GM19328 (cell line): ENCODE measurements around the gene TWNK.
A peak's percentile ranks its signal among the peaks of the same experiment; 100 is the strongest.

Experiments
- ATAC-seq: cut with Tn5 transposase; IDR thresholded peaks from one replicate; pipeline ENCODE4 v1.9.1; 2021; ENCODE audit warnings: mild to moderate bottlenecking, moderate library complexity; ENCODE audit not compliant: unreplicated experiment

TWNK gene

GRCh38 chr10:100986952-100987684 is at the start of gene TWNK, which contains the start of gene MRPL43:
Gene TWNK (plus strand): TSS chr10:100987543. CDS start chr10:100988211, 668 bp downstream.
Gene MRPL43 (minus strand): TSS chr10:100987497. CDS start chr10:100987443, 54 bp downstream.
- ATAC-seq: peak; percentile 79

DNA sequence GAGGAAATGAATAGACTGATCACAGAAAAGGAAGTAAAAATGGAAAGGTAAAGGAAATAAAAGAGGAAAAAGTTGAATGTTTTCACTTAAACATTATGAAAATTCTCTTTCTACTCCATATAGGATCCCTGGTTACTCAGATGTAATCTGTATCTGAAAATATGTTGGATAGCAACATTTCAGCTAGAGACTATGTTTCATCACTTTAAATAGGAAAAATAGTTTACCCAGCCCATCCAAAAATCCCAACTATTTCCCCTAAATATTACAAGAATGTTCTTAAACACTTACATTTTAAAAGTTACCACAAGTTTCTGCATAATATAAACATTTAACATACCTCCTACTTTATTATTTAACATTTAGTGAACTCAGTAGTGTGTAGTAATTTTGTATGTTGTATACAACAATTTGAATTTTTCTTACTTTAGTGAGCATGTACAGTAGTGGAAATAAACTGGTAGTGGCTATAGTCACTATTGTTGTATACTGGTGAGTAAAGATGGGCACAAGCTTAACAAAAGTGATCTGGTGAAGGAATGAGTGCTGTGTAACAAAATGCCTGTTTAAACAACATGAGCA is 47.5 kb upstream of the TWNK start:
- no peak for ATAC-seq

- no peak for ATAC-seq
Measured at GRCh38 chr10:100942229-100942628, 45.1 kb upstream of the TWNK start.

GRCh38 chr10:100943508-100943907 is 43.8 kb upstream of the TWNK start:
- ATAC-seq: no peak

GRCh38 chr10:100945754-100946153 is 41.6 kb upstream of the TWNK start:
- ATAC-seq: no peak

DNA sequence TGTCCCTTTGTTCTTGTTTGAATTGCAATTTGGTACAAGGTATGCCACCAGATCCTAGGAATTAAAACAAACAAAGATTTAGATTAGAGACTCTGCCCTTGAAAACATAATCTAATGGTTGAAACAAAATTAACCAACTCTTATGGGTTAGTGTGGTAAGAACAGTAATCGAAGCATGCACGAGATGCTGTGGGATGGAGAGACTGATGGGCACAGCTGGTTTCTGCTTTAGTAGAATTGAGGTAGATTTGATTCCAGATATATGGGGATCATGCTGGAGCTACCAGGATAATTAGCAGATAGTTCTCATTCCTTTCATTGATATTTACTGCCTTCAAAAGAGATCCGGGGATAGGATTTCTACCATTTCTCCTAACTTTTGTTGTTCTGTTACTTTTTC is 38.4 kb upstream of the TWNK start:
- no peak for ATAC-seq

DNA sequence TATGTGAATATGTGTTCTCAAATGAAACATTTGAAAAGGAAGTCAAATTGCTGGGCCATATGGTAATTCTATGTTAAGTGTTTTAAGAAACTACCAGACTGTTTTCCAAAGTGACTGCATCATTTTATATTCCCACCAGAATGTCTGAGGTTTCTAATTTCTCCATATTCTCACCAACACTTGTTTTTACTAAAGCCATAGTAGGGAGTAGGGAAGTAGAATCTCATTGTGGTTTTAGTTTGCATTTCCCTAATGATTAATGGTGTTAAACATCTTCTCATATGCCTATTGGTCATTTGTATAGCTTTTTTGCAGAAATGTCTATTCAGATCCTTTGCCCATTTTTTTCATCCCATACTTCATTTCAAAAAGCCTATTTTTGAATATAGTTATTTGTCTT is 27.1 kb upstream of the TWNK start:
- ATAC-seq: no peak

DNA sequence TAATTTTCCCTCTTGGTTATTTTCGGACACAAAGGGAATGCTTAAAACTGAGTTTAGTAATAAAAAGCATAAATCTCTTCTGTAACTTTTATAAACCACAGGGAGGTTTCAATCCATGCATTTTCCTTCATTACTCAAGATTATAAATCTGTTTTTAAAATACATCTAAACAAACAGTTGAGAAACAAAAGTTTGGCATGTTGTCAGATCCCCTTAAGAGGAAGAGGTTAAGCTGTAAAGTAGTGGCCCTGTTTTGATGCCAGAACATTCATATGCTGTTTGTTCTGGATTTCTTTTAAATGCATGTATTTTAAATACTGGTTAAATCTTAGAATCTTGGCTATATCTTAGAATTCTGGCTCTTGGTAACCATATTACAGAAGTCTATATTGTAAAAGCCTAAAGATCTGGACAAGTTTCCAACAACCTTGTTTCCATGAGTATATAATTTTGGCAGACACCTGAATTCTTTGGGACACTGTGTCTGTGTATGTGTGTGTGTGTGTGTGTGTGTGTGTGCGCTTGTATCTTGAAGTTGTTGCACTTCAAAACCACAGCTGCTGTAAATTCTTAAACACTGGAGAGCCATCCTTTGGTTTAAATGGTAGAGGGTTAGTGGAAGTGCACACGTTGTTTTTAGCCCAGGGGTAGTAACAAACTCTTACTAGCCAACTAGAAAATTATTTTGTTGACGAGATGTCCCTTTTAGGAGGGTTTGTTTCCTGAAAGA is 24.8 kb upstream of the TWNK start:
- no peak for ATAC-seq

DNA sequence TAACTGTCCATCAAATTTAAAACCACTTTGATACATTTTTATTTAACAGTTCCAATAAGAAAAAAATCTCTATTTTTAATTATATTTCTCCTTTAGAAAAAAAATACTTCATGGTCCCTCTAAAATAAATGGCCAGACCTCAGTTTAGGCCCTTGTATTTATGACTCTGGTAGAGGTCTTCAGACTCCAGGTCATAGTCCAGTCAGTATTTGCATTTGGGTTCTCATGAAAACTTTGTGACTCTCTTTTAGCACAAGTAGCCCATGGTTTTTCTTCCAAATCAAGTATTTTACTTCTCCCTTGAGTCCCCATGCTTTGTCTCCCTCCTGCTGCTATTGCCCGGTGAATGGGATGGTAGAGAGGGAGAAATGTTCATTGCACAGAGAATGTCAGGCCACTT is 23.5 kb upstream of the TWNK start:
- no peak for ATAC-seq

- ATAC-seq: no peak
Measured at GRCh38 chr10:100965820-100966219, 21.5 kb upstream of the TWNK start.

DNA sequence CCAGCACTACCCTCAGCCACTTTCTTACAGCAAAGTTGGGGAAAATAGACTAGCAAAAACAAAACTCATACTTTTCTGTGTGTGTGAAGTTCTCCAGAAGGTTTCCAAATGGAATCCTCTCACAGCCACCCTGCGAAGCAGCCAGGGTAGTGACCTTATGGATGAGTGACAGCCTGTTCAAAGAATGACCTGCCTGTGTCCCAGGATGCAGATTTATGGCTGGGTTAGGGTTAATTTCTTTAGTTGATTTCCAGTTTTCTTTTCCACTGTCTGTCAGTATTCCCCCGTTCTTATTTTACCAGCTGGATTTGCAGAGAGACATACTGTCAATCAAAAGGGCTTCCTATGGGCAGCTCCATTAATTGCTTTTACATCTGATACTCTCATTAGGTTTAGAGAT is 20.5 kb upstream of the TWNK start:
- ATAC-seq: no peak

- no peak for ATAC-seq
Measured at GRCh38 chr10:100967332-100967731, 20.0 kb upstream of the TWNK start.

GRCh38 chr10:100968062-100968736 is 19.1 kb upstream of the TWNK start:
- ATAC-seq: no peak

DNA sequence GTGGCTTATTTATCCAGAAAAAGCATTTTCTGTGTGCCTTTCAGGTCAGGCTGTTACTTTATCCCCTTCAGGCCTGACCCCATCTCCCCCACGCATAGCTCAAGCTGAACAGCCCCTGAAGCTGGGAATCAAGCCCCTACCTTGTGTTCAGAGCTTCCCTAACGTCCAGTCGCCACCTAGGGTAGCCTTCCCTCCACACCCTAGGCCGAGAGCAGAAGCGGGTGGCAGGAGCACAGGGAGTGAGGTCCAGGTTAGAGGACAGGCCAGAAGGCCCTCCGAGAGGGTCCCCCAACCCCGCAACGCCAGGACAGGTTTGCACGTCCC is 18.5 kb upstream of the TWNK start:
- no peak for ATAC-seq

- ATAC-seq: no peak
Measured at GRCh38 chr10:100969187-100970075, 17.9 kb upstream of the TWNK start, which contains the start of gene SEMA4G. Gene SEMA4G (plus strand): TSS chr10:100969504. CDS start chr10:100972913, 3,409 bp downstream.

DNA sequence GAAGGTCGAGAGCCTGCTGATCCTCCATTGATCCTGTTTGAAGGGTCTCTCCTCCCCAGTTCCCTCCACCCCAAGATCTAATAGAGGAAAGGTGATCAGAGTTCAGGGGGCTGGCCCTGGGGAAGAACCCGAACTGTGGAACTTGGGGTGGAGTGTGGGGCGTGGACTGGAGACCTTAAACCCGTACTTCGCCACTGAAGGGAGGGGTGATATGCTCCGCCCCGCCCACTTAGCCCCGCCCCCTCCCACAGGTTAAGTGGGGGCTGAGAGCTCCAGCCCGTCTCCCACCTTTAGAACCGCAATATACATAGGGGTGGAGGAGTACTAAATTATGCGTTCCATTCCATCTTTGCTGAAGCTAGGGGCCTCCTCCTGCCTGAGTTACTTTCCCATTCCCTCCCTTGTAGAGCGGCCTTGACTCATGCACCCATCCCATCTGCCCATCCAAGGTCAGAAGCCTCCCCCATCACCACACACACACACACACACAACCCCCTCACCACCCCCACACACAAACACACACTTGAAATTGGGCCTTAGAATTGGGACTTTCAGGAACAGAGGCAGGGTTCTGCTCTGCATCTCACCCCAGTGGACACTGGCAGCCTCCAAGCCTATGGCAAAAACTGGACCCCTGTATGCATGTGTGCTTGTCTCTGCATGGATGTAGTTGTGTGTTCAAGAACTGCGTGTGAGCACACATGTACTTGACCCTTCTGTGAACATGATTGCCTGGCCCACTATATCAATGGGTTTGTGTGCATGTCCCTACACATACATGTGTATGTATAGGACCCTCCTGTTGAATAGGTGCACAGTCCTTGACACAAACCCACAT is 17.0 kb upstream of the TWNK start:
- no peak for ATAC-seq

GRCh38 chr10:100970914-100971811 is 16.2 kb upstream of the TWNK start:
- no peak for ATAC-seq

DNA sequence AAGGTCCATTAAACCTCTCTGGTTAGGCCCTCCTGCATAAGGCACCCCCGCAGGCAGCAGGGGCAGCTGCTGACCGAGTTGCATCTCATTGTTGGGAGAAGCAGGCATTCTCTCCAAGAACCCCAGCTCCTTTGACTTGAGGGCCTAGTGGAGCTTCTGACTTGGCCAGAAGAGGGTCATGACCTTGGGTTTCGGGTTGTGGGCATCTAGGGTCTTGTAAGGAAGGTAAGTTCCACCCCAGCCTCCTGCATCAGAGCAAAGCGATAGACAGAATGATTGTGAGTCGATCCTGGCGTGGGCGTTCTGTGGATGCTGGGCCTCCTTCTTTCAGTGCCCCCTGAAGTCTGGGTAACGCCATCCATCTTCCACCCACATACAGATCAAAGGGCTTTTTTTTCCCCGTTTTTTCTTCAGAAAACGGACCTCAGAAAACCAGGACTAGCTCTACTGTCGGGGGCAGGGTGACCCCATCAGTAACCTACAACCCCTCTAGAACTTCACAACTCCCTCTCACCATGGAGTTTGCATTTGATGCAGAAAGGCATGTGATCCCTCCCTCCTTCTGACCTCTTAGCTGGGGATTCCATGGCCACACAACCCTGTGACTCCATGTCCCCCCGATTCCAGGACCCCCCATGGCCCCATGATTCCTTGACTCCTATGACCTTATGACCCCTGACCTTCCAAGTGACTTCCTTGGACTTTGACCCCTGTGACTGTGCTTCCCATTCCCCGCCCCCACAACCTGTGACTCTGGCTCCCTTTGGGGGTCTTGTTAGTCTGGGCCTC is 15.0 kb upstream of the TWNK start:
- no peak for ATAC-seq
